IMR-90 (cell line): ENCODE measurements around the gene CENPX.

ENCODE experiments used
- BHLHE40 ChIP-seq: fragments of 150-350 bp; IDR thresholded peaks from 2 replicates; pipeline ENCODE4 v1.6.1; 2016; ENCODE audit warnings: mild to moderate bottlenecking, low read depth, low read length
- CEBPB ChIP-seq: IDR thresholded peaks from 2 replicates; pipeline ENCODE4 v1.6.1; 2012; ENCODE audit warnings: low read depth, low read length, improper control_type of control experiment
- CHD1 ChIP-seq: IDR thresholded peaks from 2 replicates; pipeline ENCODE4 v1.6.1; 2012; ENCODE audit warnings: low read depth, low read length, improper control_type of control experiment
- CTCF ChIP-seq: conservative IDR thresholded peaks from 2 replicates; pipeline ENCODE4 v1.5.1; 2012; ENCODE audit warnings: mild to moderate bottlenecking, low read depth, low read length, improper control_type of control experiment
- FOS ChIP-seq: fragments of 150-350 bp; IDR thresholded peaks from 2 replicates; pipeline ENCODE4 v1.6.1; 2016; ENCODE audit warnings: low read depth, low read length
- MXI1 ChIP-seq: IDR thresholded peaks from 2 replicates; pipeline ENCODE4 v1.6.1; 2012; ENCODE audit warnings: low read depth, mild to moderate bottlenecking, low read length, moderate library complexity, borderline replicate concordance
- NFE2L2 ChIP-seq: fragments of 150-350 bp; IDR thresholded peaks from 2 replicates; pipeline ENCODE4 v1.6.1; 2016; ENCODE audit warnings: low read depth, mild to moderate bottlenecking, low read length
- POLR2A ChIP-seq: IDR thresholded peaks from 2 replicates; pipeline ENCODE4 v1.6.1; 2012; ENCODE audit warnings: mild to moderate bottlenecking, low read depth, low read length
- RAD21 ChIP-seq: IDR thresholded peaks from 2 replicates; pipeline ENCODE4 v1.6.1; 2012; ENCODE audit warnings: low read length, improper control_type of control experiment
- RFX5 ChIP-seq: IDR thresholded peaks from 2 replicates; pipeline ENCODE4 v1.8.0; 2012; ENCODE audit warnings: low read depth, mild to moderate bottlenecking, low read length, moderate library complexity
- SMC3 ChIP-seq: fragments of 150-350 bp; IDR thresholded peaks from 2 replicates; pipeline ENCODE4 v1.6.1; 2016; ENCODE audit warnings: low read depth, mild to moderate bottlenecking, antibody characterized with exemption, low read length, moderate library complexity
- USF2 ChIP-seq: fragments of 150-350 bp; IDR thresholded peaks from 2 replicates; pipeline ENCODE4 v1.6.1; 2017; ENCODE audit warnings: mild to moderate bottlenecking, antibody characterized with exemption, low read length, low read depth

GRCh38 chr17:82003411-82004381 is 19.0 kb downstream of the CENPX start:
- TF ChIP-seq SMC3 (no peak), CTCF (no peak), RAD21 (no peak), POLR2A (no peak), CHD1 (no peak), MXI1 (peak; percentile 96), CEBPB (no peak), RFX5 (no peak), BHLHE40 (peak; percentile 98), FOS (peak; percentile 71), USF2 (peak; percentile 84), NFE2L2 (no peak)
